Spinal cord (tissue), 10 donors: Measurements from ENCODE around the gene TPP2. TPM values are rescaled to one million over a fixed set of nuclear protein-coding genes. Genes with fewer than 3 reads are reported as not detected.

ENCODE experiments used
- DNase-seq, 6 donors: peaks; one replicate each; pipeline versions ENCODE4 v3.0.0 to v3.0.0-alpha.2; 2013 to 2015; ENCODE audit warnings: low spot score in 6 of 6, low read depth in 4 of 6
- H3K27ac ChIP-seq: one replicate; pipeline ENCODE4 v1.5.1; 2013; ENCODE audit warnings: low read depth, low read length, control low read depth
- H3K27me3 ChIP-seq: one replicate; pipeline ENCODE4 v1.6.1; 2013; ENCODE audit warnings: low read length; ENCODE audit not compliant: control insufficient read depth, insufficient read depth
- H3K36me3 ChIP-seq: one replicate; pipeline ENCODE4 v1.6.1; 2013; ENCODE audit warnings: low read length; ENCODE audit not compliant: control insufficient read depth, insufficient read depth
- H3K4me1 ChIP-seq: one replicate; pipeline ENCODE4 v1.6.1; 2013; ENCODE audit warnings: low read length; ENCODE audit not compliant: control insufficient read depth, insufficient read depth
- H3K4me3 ChIP-seq: one replicate; pipeline ENCODE4 v1.5.1; 2013; ENCODE audit warnings: low read depth, low read length, control low read depth
- H3K9me3 ChIP-seq: one replicate; pipeline ENCODE4 v1.6.1; 2013; ENCODE audit warnings: low read length; ENCODE audit not compliant: control insufficient read depth, insufficient read depth
- WGBS: methylation state at CpG from one replicate; pipeline ENCODE4 v1.1.5; 2013; ENCODE audit warnings: missing lambda C conversion rate; ENCODE audit not compliant: insufficient coverage; 5-methylcytosine and 5-hydroxymethylcytosine counted together
- polyA plus RNA-seq, 2 donors: library from polyadenylated mRNA; unstranded; fragments of 120-200 nt; gene quantifications; one replicate each; pipeline ENCODE4 v1.2.1, GENCODE V29; 2013; ENCODE audit not compliant: insufficient read length in 2 of 2
- total RNA-seq, 2 donors: library from RNA; depleted of rRNA in 1 of 2; stranded (reverse); fragments of 120-200 nt in 1 of 2; fragments of >200 nt in 1 of 2; gene quantifications; one replicate each; pipeline versions ENCODE4 v1.2.3 to v1.2.4, GENCODE V29; 2013 to 2014
- donor health status: healthy.

Gene TPP2
- total and polyA plus RNA-seq, 4 donors: 25.2 to 60.5 (median 45.4) TPM

DNA sequence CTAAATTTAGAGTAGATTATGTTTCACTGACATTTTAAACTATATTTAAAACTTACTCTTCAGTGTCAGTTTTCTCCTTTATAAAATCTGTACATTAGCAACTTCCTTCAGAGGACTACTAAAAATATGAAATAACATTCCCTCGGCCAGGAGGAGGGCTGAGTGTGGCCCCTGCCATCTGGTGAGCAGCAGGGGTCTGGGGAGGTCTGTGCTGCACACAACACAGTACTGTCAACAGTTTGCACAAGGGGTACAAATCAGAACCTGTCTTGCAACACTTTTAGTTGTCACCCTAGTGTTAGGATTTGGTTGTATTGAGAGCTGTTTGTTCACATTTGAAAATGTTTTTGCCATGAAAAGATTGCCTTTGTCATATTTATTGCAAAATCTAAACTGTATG, 48.9 kb downstream of the TPP2 start:
- no peaks in the 10 kb centered on the region for H3K4me1 ChIP-seq
- H3K4me3 ChIP-seq: no peak overlapping the region
- H3K36me3 ChIP-seq: peaks cover 3% of the 10 kb centered on the region
- WGBS: no CpG with 5 or more reads among the region's 1 CpG
- no peak for DNase-seq
- no peaks in the 10 kb centered on the region for H3K9me3 ChIP-seq
- H3K27ac ChIP-seq: no peak overlapping the region
- H3K27me3 ChIP-seq: no peaks in the 10 kb centered on the region

DNA sequence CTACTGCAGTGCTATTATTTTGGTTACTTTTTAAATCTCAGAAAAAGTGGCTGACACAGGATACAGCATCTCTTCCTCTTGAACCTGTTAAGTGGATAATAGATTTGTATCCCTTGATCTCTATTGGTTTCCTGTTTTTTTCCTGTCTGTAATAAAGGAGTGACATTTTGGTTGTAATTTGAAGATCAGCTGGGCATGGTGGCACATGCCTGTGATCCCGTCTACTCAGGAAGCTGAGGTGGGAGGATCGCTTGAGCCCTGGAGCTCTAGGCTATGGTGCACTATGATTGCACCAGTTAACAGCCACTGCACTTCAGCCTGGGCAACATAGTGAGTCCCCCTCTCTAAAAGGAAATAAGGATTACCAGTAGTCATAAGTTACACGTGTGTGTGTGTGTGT, 51.3 kb downstream of the TPP2 start:
- 94% methylated on average over 2 of the region's 3 CpGs for WGBS

DNA sequence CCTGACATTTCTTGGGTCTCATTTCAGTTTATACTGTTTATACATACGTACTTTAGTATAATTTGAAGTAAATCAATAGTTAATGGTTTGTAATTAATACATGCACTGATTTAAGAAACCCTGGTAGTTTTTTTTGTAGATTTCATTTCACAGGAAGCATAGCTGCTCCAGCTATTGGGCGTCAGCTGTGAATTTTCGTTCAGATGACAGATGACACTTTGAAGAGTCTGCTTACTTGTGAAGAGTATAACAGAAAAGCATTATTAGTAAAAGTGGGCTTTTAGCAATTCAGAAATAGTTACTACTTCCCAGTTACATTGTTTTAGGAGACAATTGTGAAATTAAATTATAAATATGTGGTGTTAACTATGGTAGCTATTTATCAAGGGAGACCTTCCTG, 53.7 kb downstream of the TPP2 start:
- H3K27ac ChIP-seq: no peak overlapping the region
- peaks cover 3% of the 10 kb centered on the region for H3K36me3 ChIP-seq
- H3K9me3 ChIP-seq: no peaks in the 10 kb centered on the region
- H3K27me3 ChIP-seq: no peaks in the 10 kb centered on the region
- WGBS: 92% methylated on average over 2 of the region's 3 CpGs
- H3K4me1 ChIP-seq: no peaks in the 10 kb centered on the region
- no peak overlapping the region for H3K4me3 ChIP-seq
- no peak for DNase-seq

More for the DNA sequence above, 51.3 kb downstream of the TPP2 start:
- Histone ChIP-seq H3K4me3 (no peak overlapping the region), H3K36me3 (peaks cover 3% of the 10 kb centered on the region), H3K27ac (no peak overlapping the region), H3K9me3 (no peaks in the 10 kb centered on the region), H3K4me1 (no peaks in the 10 kb centered on the region), H3K27me3 (no peaks in the 10 kb centered on the region)
- DNase-seq: no peak

DNA sequence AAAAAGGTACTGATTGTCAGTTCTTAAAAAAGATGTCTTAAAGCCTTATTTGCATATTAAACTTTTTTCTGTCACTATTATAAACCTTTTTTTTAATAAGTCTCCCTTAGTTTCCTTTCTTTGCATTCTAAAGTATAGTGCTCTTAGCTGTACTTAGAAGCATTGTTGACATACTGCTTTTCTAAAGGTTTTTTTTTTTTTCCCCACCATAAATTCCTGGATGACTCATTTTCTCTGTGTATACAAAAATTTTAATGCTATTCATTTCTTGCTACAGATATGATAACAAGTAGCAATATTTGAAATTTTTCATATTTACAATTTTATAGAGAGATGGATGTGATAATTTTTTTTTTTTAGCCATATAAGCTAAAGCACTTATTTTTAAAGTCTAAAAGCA, 54.6 kb downstream of the TPP2 start:
- Histone ChIP-seq H3K27ac (no peak overlapping the region), H3K9me3 (no peaks in the 10 kb centered on the region), H3K36me3 (no peaks in the 10 kb centered on the region), H3K4me3 (no peak overlapping the region), H3K27me3 (no peaks in the 10 kb centered on the region), H3K4me1 (no peaks in the 10 kb centered on the region)
- DNase-seq: no peak

DNA sequence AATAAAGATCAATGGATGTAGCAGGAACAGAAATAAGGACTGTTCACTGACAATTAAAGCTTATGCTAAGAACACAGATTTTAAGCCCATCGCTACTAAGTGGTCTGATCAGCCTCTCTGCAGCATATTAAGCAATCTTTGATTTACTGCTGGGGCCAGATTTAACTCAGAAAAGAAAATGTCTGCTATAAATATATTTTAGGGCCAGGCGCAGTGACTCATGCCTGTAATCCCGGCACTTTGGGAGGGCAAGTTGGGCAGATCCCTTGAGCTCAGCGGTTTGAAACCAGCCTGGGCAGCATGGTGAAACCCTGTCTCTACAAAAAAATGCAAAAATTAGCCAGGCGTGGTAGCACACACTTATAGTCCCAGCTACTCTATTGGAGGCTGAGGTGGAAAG, 55.1 kb downstream of the TPP2 start:
- Histone ChIP-seq H3K27ac (no peak overlapping the region), H3K27me3 (no peaks in the 10 kb centered on the region), H3K9me3 (no peaks in the 10 kb centered on the region), H3K4me3 (no peak overlapping the region), H3K36me3 (no peaks in the 10 kb centered on the region), H3K4me1 (no peaks in the 10 kb centered on the region)
- DNase-seq: no peak
- WGBS: 100% methylated on average over 4 of the region's 5 CpGs

DNA sequence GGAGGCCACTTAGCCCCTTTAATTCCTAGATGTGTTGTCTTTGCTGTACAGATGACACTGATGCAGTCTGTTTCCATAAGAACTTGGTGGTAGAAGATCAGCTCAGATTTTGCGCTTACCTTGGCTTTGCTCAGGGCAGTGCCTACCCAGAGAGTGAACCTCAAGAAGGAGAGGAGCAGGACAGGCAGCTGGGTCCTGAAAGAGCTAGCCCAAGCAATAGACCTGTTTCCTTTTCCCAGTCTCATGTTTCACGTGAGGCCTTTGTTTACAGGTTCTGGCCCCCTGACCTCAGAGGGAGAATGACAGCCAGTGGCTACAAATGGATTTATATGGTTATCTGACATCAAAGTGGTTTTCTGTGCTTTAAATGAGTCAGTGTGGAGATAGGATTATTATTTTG, 58.0 kb downstream of the TPP2 start:
- 0% methylated on average over 1 of the region's 2 CpGs for WGBS
- H3K4me3 ChIP-seq: no peak overlapping the region
- H3K4me1 ChIP-seq: no peaks in the 10 kb centered on the region
- peaks cover 6% of the 10 kb centered on the region for H3K36me3 ChIP-seq
- no peaks in the 10 kb centered on the region for H3K27me3 ChIP-seq
- H3K27ac ChIP-seq: no peak overlapping the region
- DNase-seq: no peak
- H3K9me3 ChIP-seq: peaks cover 6% of the 10 kb centered on the region

DNA sequence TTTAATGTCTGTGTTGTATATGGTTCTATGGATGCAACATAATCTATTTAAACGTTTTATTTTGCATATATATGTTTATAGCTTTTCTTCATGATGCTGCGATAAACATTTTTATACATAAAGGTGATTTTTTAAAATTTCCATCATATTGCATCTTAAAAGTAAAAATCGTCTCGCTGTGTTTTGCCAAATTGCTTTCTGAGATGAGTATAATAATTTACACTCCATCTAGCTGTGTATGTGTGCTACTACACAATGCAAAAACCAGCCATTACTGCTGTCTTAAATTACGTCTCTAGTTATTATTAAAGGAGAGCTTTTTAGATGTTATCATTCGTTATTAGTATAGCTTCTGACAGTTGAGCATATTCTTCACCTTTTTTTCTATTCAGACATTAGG, 60.8 kb downstream of the TPP2 start:
- Histone ChIP-seq H3K4me3 (no peak overlapping the region), H3K9me3 (peaks cover 6% of the 10 kb centered on the region), H3K36me3 (peaks cover 9% of the 10 kb centered on the region), H3K27ac (no peak overlapping the region), H3K4me1 (no peaks in the 10 kb centered on the region), H3K27me3 (no peaks in the 10 kb centered on the region)
- DNase-seq: peak in 1 of 6 donors; percentile 12
- no CpG with 5 or more reads among the region's 6 CpGs for WGBS

DNA sequence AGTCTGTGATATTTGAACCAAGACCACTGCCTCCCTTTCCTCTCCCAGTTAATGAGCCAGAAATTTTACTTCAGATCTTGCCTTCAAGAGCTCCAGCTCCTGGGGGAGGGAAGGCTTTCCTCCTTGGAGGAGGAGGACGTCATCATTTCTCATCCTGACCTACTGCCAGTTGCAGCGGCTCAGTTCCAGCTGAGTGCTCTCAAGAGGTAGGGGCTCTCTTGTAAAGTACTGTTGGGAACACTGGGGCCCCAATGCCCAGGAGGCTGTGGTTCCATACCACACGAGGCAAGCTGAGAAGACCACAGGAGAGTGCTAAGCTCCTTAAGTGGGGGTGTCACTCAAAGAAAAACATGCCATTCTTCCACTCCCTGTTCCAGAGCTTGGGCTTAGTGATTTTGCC, 61.9 kb downstream of the TPP2 start:
- no peak for DNase-seq
- peaks cover 9% of the 10 kb centered on the region for H3K36me3 ChIP-seq
- 84% methylated on average over 2 of the region's 3 CpGs for WGBS
- peaks cover 6% of the 10 kb centered on the region for H3K9me3 ChIP-seq
- H3K27ac ChIP-seq: no peak overlapping the region
- H3K4me3 ChIP-seq: no peak overlapping the region
- no peaks in the 10 kb centered on the region for H3K4me1 ChIP-seq
- no peaks in the 10 kb centered on the region for H3K27me3 ChIP-seq

DNA sequence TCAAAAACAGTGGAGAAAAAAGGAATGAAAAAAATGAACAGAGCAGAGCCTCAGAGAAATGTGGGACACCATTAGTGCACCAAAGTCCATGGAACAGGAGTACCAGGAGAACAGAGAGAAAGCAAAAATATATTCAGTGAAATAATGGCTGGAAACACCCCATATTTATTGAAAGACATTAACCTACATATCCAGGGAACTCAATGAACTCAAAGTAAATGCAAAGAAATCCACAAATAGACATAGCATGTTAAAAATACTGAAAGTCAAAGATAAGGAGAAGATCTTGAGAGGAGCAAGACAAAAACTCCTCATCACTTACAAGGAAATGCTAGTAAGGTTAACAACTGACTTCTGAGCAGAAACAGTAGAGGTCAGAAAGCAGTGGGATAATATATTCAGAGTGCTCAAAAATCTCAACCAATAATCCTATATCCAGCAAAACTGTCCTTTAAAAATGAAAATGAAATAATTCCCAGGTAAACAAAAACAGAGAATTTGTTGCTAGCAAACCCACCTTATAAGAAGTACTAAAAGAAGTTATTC, 62.5 kb downstream of the TPP2 start:
- no peak for DNase-seq
- Histone ChIP-seq H3K9me3 (peaks cover 6% of the 10 kb centered on the region), H3K36me3 (peaks cover 9% of the 10 kb centered on the region), H3K4me3 (no peak overlapping the region), H3K27me3 (no peaks in the 10 kb centered on the region), H3K4me1 (no peaks in the 10 kb centered on the region), H3K27ac (no peak overlapping the region)

DNA sequence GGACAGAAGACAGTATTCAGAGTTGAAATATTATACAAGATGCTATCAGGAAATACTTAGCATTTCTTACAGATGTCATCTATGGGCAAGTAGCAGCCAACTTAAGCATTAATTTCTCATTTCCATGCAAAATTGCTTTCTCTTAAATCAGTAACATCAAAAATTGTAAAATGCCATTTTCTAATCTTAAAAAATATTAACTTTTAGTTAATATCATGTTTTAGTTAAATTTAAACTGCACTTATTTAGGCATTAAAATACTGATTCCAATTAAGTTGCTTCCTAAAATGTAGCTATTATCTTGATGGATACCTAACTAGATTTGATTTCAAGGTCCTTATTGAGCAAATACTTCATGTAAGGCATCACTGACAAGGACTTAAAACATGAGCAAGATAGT, 70.2 kb downstream of the TPP2 start:
- no peaks in the 10 kb centered on the region for H3K4me1 ChIP-seq
- no peak for DNase-seq
- H3K27me3 ChIP-seq: no peaks in the 10 kb centered on the region
- H3K36me3 ChIP-seq: peaks cover 13% of the 10 kb centered on the region
- peaks cover 10% of the 10 kb centered on the region for H3K9me3 ChIP-seq
- no peak overlapping the region for H3K27ac ChIP-seq
- H3K4me3 ChIP-seq: no peak overlapping the region
